HCEC 1CT (cell line): ENCODE measurements around the gene ZNF385B.

ENCODE experiments used
- DNase-seq: peaks from one replicate; pipeline ENCODE4 v3.0.0-alpha.2; 2017

ZNF385B gene

DNA sequence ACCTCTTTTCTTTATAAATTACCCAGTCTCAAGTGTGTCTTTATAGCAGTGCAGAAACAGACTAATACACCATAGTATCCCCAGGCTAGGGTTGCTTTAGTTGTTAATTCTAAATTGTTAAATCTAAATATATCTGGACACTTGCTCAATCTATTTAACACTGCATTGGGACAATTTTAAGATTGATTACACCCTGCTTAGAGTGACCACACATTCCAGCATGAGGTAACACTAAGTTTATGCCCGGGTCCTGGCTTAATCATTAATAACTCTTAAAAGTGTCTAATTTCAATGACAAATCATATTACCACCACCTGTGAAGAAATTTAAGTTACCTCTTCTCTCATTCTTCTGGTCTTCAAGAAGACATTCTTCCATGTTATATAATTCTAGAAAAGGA is 131.4 kb downstream of the ZNF385B start:
- no peak for DNase-seq

DNA sequence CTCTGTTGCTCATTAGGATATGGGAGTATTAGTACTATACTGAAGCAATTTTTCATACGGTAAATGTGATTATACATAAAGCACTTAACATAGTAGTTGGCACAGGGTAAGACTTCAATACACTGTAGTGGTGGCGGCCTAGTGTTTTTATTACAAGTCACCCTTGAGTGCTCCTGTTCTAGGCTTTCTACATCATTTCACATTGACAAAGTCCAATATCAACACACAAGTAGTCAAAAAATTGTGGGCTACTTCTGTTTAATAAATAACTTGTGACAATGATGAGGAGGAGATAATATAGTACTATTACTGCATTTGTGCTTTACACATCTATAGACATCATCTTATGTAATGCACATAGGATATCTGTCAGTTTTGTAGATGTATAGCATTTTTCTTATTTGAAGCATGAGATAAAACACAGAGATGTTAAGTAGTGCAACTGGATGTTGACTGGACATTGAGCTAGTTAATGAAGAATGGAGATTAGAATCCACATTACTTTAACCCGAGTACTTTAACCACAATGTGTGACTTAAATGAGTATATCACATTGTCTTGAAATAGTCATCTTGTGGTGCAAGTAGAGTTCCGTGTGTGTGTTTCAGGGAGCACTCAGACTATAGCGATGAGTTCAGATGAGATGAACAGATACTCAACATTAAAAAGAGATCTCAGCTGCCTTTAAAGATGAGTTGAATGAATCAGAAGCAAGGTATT is 134.8 kb downstream of the ZNF385B start:
- DNase-seq: no peak

DNA sequence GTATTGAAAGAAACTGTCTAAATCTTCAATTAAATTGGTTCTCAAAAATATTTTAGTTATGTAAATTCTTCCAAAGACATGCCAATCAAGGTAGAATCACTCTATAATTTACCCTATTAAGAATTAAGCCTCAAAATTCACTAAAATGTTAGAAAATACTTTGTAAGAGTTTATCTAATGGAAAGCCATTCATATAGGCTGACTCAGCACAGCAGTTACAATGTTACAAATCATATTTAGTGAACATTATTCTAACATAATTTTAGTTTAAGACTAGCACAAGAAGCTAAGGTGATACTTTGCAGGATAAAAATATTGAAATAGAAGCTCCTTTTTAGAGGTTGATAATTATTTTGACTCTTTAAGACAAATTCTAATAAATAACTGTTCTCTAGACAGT is 137.0 kb downstream of the ZNF385B start:
- no peak for DNase-seq

GRCh38 chr2:179720173-179720772 is 141.1 kb downstream of the ZNF385B start:
- no peak for DNase-seq

- DNase-seq: no peak
Measured at GRCh38 chr2:179715871-179716270, 145.5 kb downstream of the ZNF385B start.

GRCh38 chr2:179715196-179715595 is 146.2 kb downstream of the ZNF385B start:
- DNase-seq: no peak

DNA sequence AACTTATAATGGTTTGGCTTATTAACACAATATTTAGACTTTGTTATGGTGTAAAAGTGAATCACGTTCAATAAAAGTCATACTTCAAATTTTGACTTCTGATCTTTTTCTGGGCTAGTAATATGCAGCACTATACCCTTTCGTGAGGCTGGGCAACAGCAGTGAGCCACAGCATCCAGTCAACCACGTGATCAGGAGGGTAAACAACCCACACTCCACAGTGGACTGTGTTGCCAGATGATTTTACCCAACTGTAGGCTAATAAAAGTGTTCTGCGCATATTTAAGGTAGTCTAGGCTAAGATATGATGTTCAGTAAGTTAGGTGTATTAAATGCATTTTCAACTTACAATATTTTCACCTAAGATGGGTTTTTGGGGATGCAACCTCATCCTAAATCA is 148.6 kb downstream of the ZNF385B start:
- no peak for DNase-seq

DNA sequence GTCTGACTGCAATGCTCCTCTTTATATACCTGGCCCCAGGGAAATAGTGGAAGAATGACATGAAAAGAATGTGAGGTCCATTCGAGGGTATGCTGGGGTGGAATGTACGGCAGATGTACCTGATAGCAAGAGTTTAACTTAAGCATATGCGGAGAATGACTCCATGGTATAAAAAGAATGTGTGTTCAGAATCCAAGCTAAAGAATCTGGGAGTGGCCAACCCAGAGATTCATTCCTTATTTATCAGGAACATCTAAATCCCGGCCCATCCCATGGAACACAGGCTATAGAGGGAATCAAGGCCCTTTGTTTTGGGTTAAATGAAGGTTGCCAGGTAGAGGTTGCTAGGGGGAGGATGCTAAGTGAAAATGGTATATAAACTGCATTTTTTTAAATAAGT is 150.0 kb downstream of the ZNF385B start:
- no peak for DNase-seq

GRCh38 chr2:179703702-179704101 is 157.7 kb downstream of the ZNF385B start:
- no peak for DNase-seq

DNA sequence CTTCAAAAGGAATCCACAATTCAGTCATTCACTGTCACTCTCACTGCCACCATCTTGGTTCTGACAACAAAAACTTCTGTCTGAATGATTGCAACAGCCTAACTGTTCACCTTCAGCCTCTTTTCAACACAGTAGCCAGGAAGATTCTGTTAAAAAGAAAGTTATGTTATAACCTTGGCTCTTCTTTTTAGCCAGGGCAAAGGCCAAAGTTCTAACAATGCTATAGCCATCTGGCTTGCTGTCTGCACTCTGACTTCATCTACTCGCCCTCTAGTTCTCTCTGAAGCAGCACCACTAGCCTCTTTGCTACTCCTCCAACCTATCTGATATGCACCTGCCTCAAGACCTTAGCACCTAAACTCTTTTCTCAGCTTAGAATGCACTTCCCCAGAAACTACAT is 158.5 kb downstream of the ZNF385B start:
- no peak for DNase-seq

DNA sequence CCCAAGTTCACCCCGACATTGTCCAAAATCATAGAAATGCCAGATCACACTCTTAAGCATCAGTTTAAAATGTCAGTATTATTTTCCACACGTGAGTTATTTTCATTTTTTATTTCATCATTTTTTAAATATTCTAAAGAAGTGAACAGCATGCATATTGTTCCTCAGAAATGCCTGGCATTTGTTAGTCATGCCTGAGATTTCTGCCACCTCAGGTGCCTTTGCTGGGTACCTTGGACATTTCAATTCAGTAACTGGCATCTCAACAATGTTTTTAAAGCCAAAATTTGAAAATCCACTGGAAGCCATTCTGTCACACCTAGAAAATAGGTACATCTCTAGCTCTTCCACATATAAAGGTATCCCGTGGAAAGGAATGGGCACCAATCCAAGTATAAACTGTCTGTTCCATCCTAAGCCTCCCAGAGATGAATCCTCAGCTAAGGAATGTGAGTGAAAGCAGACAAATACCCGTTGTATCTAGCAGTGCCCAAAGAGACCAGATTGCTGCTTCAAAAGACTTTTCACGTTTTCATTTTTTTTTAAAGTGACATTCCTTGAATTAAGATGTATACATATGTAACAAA is 159.8 kb downstream of the ZNF385B start:
- DNase-seq: peak; percentile 46

DNA sequence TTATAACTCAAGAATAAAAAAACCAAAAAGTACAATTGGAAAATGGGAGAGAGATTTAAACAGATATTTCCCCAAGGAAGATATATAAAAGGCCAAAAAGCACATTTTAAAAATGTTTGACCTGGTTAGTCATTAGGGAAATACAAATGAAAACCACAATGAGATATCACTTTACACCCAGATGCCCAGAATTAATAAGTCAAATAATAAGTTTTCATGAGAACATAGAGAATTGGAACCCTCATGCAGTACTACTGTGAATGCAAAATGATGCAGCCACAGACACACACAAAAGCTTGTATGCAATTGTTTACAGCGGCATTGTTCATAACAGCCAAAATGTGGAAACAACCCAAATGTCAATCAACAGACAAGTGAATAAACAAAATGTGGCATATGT is 165.9 kb downstream of the ZNF385B start:
- peak; percentile 28 for DNase-seq

DNA sequence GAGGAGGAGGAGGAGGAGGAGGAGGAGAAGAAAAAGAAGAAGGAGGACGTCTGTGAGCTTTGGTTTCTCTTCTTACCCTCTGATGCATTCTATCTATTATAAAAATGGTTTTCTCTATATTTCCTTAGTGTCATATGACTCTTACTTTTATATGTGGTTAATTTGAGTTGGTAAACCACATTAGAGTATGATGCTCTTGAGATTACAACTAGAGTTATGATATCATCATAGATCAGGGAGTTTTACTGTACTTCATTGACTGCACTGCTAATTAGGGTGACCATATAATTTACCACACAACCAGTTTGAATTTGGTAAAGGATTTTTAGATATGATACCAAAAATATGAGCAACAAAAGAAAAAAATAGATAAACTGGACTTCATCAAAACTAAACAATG is 166.4 kb downstream of the ZNF385B start:
- peak; percentile 13 for DNase-seq

- DNase-seq: peak; percentile 46
Measured at GRCh38 chr2:179692610-179693009, 168.8 kb downstream of the ZNF385B start.

- peak; percentile 28 for DNase-seq
Measured at GRCh38 chr2:179692043-179692442, 169.4 kb downstream of the ZNF385B start.

- peak; percentile 80 for DNase-seq
Measured at GRCh38 chr2:179691235-179691634, 170.2 kb downstream of the ZNF385B start.

GRCh38 chr2:179686718-179687342 is 174.6 kb downstream of the ZNF385B start:
- peak; percentile 78 for DNase-seq

DNA sequence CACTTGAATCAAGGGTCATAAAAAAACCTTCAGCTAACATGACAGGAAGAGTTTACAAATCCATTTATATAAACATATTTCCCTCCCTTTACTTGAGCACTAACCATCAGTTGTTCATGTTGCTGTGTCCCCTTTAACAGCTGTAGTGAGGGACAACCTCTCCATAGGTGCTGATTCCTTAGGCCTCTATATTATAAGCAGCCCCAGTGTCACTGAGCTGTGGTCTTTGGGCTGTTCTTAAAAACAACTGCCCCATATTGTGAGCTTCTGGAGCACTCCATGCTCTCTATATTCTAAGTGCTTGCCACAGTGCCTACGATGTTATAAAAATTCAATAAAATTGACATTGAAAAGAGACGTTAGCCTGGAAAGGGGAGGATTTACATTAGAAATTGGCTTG is 175.3 kb downstream of the ZNF385B start:
- DNase-seq: no peak

GRCh38 chr2:179685146-179685545 is 176.3 kb downstream of the ZNF385B start:
- DNase-seq: no peak

GRCh38 chr2:179682756-179683155 is 178.7 kb downstream of the ZNF385B start:
- peak; percentile 34 for DNase-seq

DNA sequence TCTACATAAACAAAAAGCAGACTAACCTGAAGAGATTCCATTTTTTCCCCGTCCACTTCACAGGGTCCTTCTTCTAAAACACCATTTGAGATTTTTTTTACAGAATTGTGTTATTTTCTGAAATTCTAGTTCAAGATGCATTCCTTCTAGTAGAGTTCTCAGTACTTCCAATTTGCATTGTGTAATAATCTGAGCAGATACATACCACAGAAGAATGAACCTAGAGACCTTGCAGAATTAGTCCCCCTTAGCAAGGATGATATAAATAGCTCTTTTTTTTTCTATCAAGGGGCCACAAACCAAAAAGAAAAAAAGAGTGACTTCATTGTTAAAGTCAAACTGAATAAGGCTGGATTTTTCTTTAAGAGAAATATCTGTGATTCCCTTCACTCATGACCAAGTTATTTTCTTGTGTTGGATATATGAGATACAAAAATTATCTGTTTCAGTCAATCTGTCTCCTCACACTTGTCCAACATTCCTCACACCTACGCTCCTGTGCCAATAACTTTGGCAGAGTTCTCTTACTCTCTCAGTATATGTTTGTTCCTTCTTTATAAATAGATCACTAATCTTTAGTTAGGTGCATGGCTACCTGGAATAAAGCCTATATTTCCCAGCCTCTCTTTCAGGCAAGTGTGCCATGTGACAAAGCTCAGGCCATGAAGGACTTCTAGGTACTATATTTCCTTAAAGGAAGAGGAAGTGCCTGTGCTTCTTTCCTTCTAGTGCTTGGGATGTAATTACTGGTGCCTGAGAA is 183.5 kb downstream of the ZNF385B start:
- DNase-seq: no peak

GRCh38 chr2:179677077-179677688 is 184.2 kb downstream of the ZNF385B start:
- no peak for DNase-seq

- no peak for DNase-seq
Measured at GRCh38 chr2:179675435-179675834, 186.0 kb downstream of the ZNF385B start.
